GM23338 (cell line): ENCODE results near the gene PERM1.

Source experiments
- CREB1 ChIP-seq: fragments of 250-450 bp; sonication (Bioruptor Pico); IDR thresholded peaks from 2 replicates; pipeline ENCODE4 v1.5.0; 2020; ENCODE audit warnings: low read depth, mild to moderate bottlenecking, moderate library complexity
- ETS1 ChIP-seq: IDR thresholded peaks from 2 replicates; pipeline ENCODE4 v1.6.1; 2016; ENCODE audit warnings: antibody characterized with exemption
- EZH2 ChIP-seq: fragments of 200-600 bp; sonication (generic); IDR thresholded peaks from one replicate; pipeline ENCODE4 v1.8.0; 2017; ENCODE audit warnings: antibody characterized with exemption, mild to moderate bottlenecking, low read depth; ENCODE audit not compliant: unreplicated experiment
- EZH2phosphoT487 ChIP-seq: fragments of 200-600 bp; sonication (generic); IDR thresholded peaks from one replicate; pipeline ENCODE4 v1.8.1; 2018; ENCODE audit warnings: antibody characterized with exemption; ENCODE audit not compliant: unreplicated experiment
- JUNB ChIP-seq: IDR thresholded peaks from one replicate; pipeline ENCODE4 v1.6.1; 2016; ENCODE audit warnings: antibody characterized with exemption; ENCODE audit not compliant: unreplicated experiment
- POLR2AphosphoS5 ChIP-seq: IDR thresholded peaks from 2 replicates; pipeline ENCODE4 v1.6.1; 2016; ENCODE audit warnings: antibody characterized with exemption, low read depth
- STAT1 ChIP-seq: IDR thresholded peaks from one replicate; pipeline ENCODE4 v1.6.1; 2016; ENCODE audit warnings: antibody characterized with exemption; ENCODE audit not compliant: unreplicated experiment
- ZNF331 ChIP-seq: fragments of 250-450 bp; sonication (Bioruptor Pico); IDR thresholded peaks from 2 replicates; pipeline ENCODE4 v1.5.0; 2020; ENCODE audit warnings: low read depth, mild to moderate bottlenecking, moderate library complexity
- ZNF462 ChIP-seq: fragments of 250-450 bp; sonication (Bioruptor Pico); IDR thresholded peaks from 2 replicates; pipeline ENCODE4 v1.5.0; 2020; ENCODE audit warnings: mild to moderate bottlenecking, moderate library complexity
- TF ChIP-seq, protein P1 (sequence below): IDR thresholded peaks from one replicate; pipeline ENCODE4 v1.6.1; 2018; ENCODE audit warnings: antibody characterized with exemption; ENCODE audit not compliant: unreplicated experiment
- TF ChIP-seq, protein P2 (sequence below), 2 experiments: fragments of 200-600 bp in 1 of 2; sonication (generic) in 1 of 2; conservative IDR thresholded peaks; 2 replicates each; pipeline versions ENCODE4 v1.5.1 to v1.6.1; 2016 to 2017; ENCODE audit warnings: antibody characterized with exemption in 2 of 2, low read depth in 2 of 2, mild to moderate bottlenecking in 2 of 2, moderate library complexity in 1 of 2

- TF ChIP-seq, protein P1, sequence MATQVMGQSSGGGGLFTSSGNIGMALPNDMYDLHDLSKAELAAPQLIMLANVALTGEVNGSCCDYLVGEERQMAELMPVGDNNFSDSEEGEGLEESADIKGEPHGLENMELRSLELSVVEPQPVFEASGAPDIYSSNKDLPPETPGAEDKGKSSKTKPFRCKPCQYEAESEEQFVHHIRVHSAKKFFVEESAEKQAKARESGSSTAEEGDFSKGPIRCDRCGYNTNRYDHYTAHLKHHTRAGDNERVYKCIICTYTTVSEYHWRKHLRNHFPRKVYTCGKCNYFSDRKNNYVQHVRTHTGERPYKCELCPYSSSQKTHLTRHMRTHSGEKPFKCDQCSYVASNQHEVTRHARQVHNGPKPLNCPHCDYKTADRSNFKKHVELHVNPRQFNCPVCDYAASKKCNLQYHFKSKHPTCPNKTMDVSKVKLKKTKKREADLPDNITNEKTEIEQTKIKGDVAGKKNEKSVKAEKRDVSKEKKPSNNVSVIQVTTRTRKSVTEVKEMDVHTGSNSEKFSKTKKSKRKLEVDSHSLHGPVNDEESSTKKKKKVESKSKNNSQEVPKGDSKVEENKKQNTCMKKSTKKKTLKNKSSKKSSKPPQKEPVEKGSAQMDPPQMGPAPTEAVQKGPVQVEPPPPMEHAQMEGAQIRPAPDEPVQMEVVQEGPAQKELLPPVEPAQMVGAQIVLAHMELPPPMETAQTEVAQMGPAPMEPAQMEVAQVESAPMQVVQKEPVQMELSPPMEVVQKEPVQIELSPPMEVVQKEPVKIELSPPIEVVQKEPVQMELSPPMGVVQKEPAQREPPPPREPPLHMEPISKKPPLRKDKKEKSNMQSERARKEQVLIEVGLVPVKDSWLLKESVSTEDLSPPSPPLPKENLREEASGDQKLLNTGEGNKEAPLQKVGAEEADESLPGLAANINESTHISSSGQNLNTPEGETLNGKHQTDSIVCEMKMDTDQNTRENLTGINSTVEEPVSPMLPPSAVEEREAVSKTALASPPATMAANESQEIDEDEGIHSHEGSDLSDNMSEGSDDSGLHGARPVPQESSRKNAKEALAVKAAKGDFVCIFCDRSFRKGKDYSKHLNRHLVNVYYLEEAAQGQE = no peak
- TF ChIP-seq, protein P2, sequence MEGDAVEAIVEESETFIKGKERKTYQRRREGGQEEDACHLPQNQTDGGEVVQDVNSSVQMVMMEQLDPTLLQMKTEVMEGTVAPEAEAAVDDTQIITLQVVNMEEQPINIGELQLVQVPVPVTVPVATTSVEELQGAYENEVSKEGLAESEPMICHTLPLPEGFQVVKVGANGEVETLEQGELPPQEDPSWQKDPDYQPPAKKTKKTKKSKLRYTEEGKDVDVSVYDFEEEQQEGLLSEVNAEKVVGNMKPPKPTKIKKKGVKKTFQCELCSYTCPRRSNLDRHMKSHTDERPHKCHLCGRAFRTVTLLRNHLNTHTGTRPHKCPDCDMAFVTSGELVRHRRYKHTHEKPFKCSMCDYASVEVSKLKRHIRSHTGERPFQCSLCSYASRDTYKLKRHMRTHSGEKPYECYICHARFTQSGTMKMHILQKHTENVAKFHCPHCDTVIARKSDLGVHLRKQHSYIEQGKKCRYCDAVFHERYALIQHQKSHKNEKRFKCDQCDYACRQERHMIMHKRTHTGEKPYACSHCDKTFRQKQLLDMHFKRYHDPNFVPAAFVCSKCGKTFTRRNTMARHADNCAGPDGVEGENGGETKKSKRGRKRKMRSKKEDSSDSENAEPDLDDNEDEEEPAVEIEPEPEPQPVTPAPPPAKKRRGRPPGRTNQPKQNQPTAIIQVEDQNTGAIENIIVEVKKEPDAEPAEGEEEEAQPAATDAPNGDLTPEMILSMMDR (conservative IDR thresholded peaks at IDR 0.05; ENCODE audit: low read depth in 2 of 2) = no peak
- no peak for TF ChIP-seq EZH2phosphoT487
- TF ChIP-seq ZNF331 (CRISPR knock-in tag) = no peak
- TF ChIP-seq EZH2 = no peak
- TF ChIP-seq CREB1 = no peak
- TF ChIP-seq JUNB = no peak
- no peak for TF ChIP-seq POLR2AphosphoS5
- no peak for TF ChIP-seq ZNF462 (CRISPR knock-in tag)
- no peak for TF ChIP-seq ETS1
- TF ChIP-seq STAT1 = no peak
Observed at GRCh38 chr1:972726-973458, 9.0 kb downstream of the PERM1 start.
